GM23338 (cell line): ENCODE data around the gene STPG1. TPM values are rescaled to one million over a fixed set of nuclear protein-coding genes. Genes with fewer than 3 reads are reported as not detected.

Source experiments
- ATAC-seq: fragments of 200-7000 bp; cut with Tn5 transposase; 3 replicates; pipeline ENCODE4 v1.9.1; 2020
- DNase-seq: peaks from one replicate; pipeline ENCODE4 v3.0.0-alpha.2; 2015; ENCODE audit warnings: low spot score
- H2AFZ ChIP-seq: fragments of 200-600 bp; sonication (generic); 2 replicates; pipeline ENCODE4 v1.8.0; 2016; ENCODE audit warnings: antibody characterized with exemption, mild to moderate bottlenecking, moderate library complexity
- H3F3A ChIP-seq: fragments of 200-600 bp; sonication (generic); replicated peaks from 2 replicates; pipeline ENCODE4 v1.8.0; 2017; ENCODE audit warnings: antibody characterized with exemption, mixed run types, low read depth
- H3K27ac ChIP-seq: fragments of 200-600 bp; sonication (generic); 2 replicates; pipeline ENCODE4 v1.6.1; 2016; ENCODE audit warnings: low read depth
- H3K27me3 ChIP-seq: fragments of 200-600 bp; sonication (generic); 2 replicates; pipeline ENCODE4 v1.8.0; 2016; ENCODE audit warnings: mild to moderate bottlenecking, mixed run types, moderate library complexity; ENCODE audit not compliant: insufficient read depth
- H3K36me3 ChIP-seq: fragments of 200-600 bp; sonication (generic); 2 replicates; pipeline ENCODE4 v1.8.0; 2016; ENCODE audit warnings: mild to moderate bottlenecking; ENCODE audit not compliant: insufficient read depth
- H3K4me1 ChIP-seq: fragments of 200-600 bp; sonication (generic); 2 replicates; pipeline ENCODE4 v1.8.0; 2016; ENCODE audit warnings: mild to moderate bottlenecking, moderate library complexity; ENCODE audit not compliant: insufficient read depth
- H3K4me2 ChIP-seq: fragments of 200-600 bp; sonication (generic); 2 replicates; pipeline ENCODE4 v1.7.1; 2017; ENCODE audit warnings: mixed run types
- H3K4me3 ChIP-seq: fragments of 200-600 bp; sonication (generic); 2 replicates; pipeline ENCODE4 v1.6.1; 2016; ENCODE audit warnings: mixed run types
- H3K79me2 ChIP-seq: fragments of 200-600 bp; sonication (generic); replicated peaks from 2 replicates; pipeline ENCODE4 v1.8.0; 2017; ENCODE audit warnings: mild to moderate bottlenecking; ENCODE audit not compliant: insufficient read depth
- H3K9me2 ChIP-seq: fragments of 200-600 bp; sonication (generic); 2 replicates; pipeline ENCODE4 v1.8.0; 2017; ENCODE audit not compliant: insufficient read depth
- H4K20me1 ChIP-seq: fragments of 200-600 bp; sonication (generic); replicated peaks from 2 replicates; pipeline ENCODE4 v1.8.0; 2017; ENCODE audit warnings: mild to moderate bottlenecking; ENCODE audit not compliant: insufficient read depth
- H3K27ac Mint-ChIP-seq: 2 replicates; pipeline ENCODE4 v1.8.0; 2020; ENCODE audit warnings: inconsistent platforms, mild to moderate bottlenecking, moderate library complexity, mixed read lengths
- H3K27me3 Mint-ChIP-seq: 3 replicates; pipeline ENCODE4 v1.8.0; 2022; ENCODE audit warnings: low read depth, mild to moderate bottlenecking, moderate library complexity, mixed read lengths, inconsistent platforms; ENCODE audit not compliant: insufficient read depth, poor library complexity
- H3K36me3 Mint-ChIP-seq: 3 replicates; pipeline ENCODE4 v1.8.0; 2021; ENCODE audit warnings: low read depth, mild to moderate bottlenecking, inconsistent platforms, moderate library complexity, mixed read lengths
- H3K4me1 Mint-ChIP-seq: 3 replicates; pipeline ENCODE4 v1.8.0; 2020; ENCODE audit warnings: mild to moderate bottlenecking, inconsistent platforms, mixed read lengths
- H3K4me3 Mint-ChIP-seq: 3 replicates; pipeline ENCODE4 v1.8.0; 2021; ENCODE audit warnings: moderate library complexity, mild to moderate bottlenecking, inconsistent platforms, mixed read lengths
- H3K9me3 Mint-ChIP-seq: 3 replicates; pipeline ENCODE4 v1.8.0; 2020; ENCODE audit warnings: moderate library complexity, mild to moderate bottlenecking, inconsistent platforms, mixed read lengths
- CREB1 ChIP-seq: fragments of 250-450 bp; sonication (Bioruptor Pico); IDR thresholded peaks from 2 replicates; pipeline ENCODE4 v1.5.0; 2020; ENCODE audit warnings: low read depth, mild to moderate bottlenecking, moderate library complexity
- STAT1 ChIP-seq: IDR thresholded peaks from one replicate; pipeline ENCODE4 v1.6.1; 2016; ENCODE audit warnings: antibody characterized with exemption; ENCODE audit not compliant: unreplicated experiment
- polyA plus RNA-seq: library from polyadenylated mRNA; unstranded; fragments of >200 nt; fragmentation: Nextera tagmentation; extraction: Ambion mirVana; gene quantifications from 2 replicates; pipeline ENCODE4 v1.2.1, GENCODE V29; 2016
- total RNA-seq: library from RNA; depleted of rRNA; stranded (reverse); fragments of >200 nt; shearing (Covaris generic); gene quantifications from 2 replicates; pipeline ENCODE4 v1.2.3, GENCODE V29; 2014
- TF ChIP-seq, protein P1 (sequence below): IDR thresholded peaks from one replicate; pipeline ENCODE4 v1.6.1; 2018; ENCODE audit warnings: antibody characterized with exemption; ENCODE audit not compliant: unreplicated experiment
- TF ChIP-seq, protein P2 (sequence below), 2 experiments: fragments of 200-600 bp in 1 of 2; sonication (generic) in 1 of 2; conservative IDR thresholded peaks; 2 replicates each; pipeline versions ENCODE4 v1.5.1 to v1.6.1; 2016 to 2017; ENCODE audit warnings: antibody characterized with exemption in 2 of 2, low read depth in 2 of 2, mild to moderate bottlenecking in 2 of 2, moderate library complexity in 1 of 2
- TF ChIP-seq, protein P3 (sequence below): IDR thresholded peaks from 2 replicates; pipeline ENCODE4 v1.6.1; 2016; ENCODE audit warnings: antibody characterized with exemption

Gene STPG1
- total and polyA plus RNA-seq, 2 experiments from 2014 or later: 8.2 to 11.4 TPM

DNA sequence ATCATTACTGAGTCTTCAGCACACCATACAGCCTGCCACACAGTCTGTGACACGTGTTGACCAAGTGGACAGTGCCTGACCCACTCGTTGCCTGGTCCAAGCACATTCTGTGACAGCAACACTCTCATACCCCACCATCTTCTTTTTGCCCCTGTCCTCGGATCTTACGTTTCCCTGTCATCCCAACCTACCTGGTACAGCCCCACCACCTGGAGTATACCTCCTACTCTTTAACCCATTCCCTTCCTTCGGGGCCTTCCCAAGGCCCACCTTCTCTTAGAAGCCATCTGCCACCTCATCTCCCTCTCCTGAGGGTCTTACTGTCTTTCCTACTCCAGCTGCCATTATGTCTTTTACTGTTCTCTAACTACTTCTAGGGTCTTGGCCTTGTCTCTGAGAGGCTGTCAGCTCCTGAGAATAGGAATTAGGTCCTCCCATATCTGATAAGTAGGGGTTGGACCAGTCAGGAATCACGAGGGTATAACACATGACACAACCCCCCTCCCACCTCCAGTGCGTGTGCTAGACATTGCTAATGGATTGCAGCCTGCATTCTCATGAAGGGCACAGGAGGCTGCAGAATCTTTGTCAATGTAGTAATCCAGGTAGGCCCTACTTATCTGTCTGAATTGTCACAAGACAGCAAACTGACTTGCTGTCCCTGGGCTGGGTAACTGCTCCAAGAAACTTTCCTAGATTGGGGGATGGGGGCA, 81.5 kb downstream of the STPG1 start:
- Histone ChIP-seq H3K4me3 (no peak overlapping the region), H3F3A (no peaks in the 10 kb centered on the region), H3K27ac (no peak overlapping the region), H3K4me2 (no peak overlapping the region), H3K27me3 (no peaks in the 10 kb centered on the region), H3K79me2 (no peaks in the 10 kb centered on the region), H3K4me1 (peaks cover 18% of the 10 kb centered on the region), H4K20me1 (no peaks in the 10 kb centered on the region), H3K9me2 (no peaks in the 10 kb centered on the region; the same call in 1 of the 2 replicates), H2AFZ (no peak overlapping the region), H3K36me3 (no peaks in the 10 kb centered on the region)
- peaks cover 32% of the 10 kb centered on the region for H3K4me1 Mint-ChIP-seq
- H3K4me3 Mint-ChIP-seq: no peak overlapping the region
- ATAC-seq (no peak), DNase-seq (no peak)
- H3K9me3 Mint-ChIP-seq: no peaks in the 10 kb centered on the region
- TF ChIP-seq CREB1 (CRISPR knock-in tag) (no peak), STAT1 (no peak)
- TF ChIP-seq, protein P1, sequence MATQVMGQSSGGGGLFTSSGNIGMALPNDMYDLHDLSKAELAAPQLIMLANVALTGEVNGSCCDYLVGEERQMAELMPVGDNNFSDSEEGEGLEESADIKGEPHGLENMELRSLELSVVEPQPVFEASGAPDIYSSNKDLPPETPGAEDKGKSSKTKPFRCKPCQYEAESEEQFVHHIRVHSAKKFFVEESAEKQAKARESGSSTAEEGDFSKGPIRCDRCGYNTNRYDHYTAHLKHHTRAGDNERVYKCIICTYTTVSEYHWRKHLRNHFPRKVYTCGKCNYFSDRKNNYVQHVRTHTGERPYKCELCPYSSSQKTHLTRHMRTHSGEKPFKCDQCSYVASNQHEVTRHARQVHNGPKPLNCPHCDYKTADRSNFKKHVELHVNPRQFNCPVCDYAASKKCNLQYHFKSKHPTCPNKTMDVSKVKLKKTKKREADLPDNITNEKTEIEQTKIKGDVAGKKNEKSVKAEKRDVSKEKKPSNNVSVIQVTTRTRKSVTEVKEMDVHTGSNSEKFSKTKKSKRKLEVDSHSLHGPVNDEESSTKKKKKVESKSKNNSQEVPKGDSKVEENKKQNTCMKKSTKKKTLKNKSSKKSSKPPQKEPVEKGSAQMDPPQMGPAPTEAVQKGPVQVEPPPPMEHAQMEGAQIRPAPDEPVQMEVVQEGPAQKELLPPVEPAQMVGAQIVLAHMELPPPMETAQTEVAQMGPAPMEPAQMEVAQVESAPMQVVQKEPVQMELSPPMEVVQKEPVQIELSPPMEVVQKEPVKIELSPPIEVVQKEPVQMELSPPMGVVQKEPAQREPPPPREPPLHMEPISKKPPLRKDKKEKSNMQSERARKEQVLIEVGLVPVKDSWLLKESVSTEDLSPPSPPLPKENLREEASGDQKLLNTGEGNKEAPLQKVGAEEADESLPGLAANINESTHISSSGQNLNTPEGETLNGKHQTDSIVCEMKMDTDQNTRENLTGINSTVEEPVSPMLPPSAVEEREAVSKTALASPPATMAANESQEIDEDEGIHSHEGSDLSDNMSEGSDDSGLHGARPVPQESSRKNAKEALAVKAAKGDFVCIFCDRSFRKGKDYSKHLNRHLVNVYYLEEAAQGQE: no peak
- TF ChIP-seq, protein P2, sequence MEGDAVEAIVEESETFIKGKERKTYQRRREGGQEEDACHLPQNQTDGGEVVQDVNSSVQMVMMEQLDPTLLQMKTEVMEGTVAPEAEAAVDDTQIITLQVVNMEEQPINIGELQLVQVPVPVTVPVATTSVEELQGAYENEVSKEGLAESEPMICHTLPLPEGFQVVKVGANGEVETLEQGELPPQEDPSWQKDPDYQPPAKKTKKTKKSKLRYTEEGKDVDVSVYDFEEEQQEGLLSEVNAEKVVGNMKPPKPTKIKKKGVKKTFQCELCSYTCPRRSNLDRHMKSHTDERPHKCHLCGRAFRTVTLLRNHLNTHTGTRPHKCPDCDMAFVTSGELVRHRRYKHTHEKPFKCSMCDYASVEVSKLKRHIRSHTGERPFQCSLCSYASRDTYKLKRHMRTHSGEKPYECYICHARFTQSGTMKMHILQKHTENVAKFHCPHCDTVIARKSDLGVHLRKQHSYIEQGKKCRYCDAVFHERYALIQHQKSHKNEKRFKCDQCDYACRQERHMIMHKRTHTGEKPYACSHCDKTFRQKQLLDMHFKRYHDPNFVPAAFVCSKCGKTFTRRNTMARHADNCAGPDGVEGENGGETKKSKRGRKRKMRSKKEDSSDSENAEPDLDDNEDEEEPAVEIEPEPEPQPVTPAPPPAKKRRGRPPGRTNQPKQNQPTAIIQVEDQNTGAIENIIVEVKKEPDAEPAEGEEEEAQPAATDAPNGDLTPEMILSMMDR (conservative IDR thresholded peaks at IDR 0.05; ENCODE audit: low read depth in 2 of 2): no peak
- H3K27ac Mint-ChIP-seq: no peak overlapping the region
- H3K36me3 Mint-ChIP-seq: no peaks in the 10 kb centered on the region
- H3K27me3 Mint-ChIP-seq: peaks cover 15% of the 10 kb centered on the region

DNA sequence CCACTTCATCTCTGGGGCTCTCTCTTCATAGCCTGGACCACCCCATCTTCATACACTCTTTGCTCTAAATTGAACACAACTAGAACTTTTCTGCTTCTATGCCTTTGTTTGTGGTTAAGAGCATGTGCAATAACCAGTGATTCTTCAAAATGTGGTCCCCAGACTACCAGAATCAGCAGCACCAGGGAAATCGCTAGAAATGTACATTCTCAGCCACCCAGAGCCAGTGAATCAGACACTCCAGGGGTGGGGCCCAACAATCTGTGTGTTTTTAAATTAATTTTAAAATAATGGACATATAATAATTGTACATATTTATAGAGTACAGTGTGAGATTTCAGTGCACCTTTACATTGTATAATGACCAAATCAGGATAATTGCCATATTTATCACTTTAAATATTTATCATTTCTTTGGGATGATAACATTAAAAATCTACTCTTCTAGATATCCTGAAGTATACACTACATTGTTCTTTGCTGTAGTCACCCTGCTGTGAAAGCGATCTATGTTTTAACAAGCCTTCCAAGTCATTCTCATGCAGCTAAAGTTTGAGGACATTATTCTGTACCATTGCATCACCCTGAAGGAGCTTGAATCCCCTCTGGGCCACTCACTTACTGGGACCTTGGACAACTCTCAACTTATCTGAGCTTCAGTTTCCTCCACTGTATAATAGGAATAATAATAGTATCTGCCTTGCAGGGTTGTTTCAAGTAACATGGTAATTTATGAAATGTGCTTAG, 83.6 kb downstream of the STPG1 start:
- Mint-ChIP-seq H3K36me3 (no peaks in the 10 kb centered on the region), H3K9me3 (no peaks in the 10 kb centered on the region), H3K27me3 (peaks cover 11% of the 10 kb centered on the region), H3K4me1 (peaks cover 19% of the 10 kb centered on the region), H3K27ac (no peak overlapping the region), H3K4me3 (no peak overlapping the region)
- H3K27me3 ChIP-seq: no peaks in the 10 kb centered on the region
- no peak overlapping the region for H2AFZ ChIP-seq
- no peaks in the 10 kb centered on the region for H3K36me3 ChIP-seq
- H3K4me1 ChIP-seq: peaks cover 14% of the 10 kb centered on the region
- no peaks in the 10 kb centered on the region; the same call in 1 of the 2 replicates for H3K9me2 ChIP-seq
- DNase-seq (no peak), ATAC-seq (no peak)
- no peak overlapping the region for H3K4me3 ChIP-seq
- H3K4me2 ChIP-seq: no peak overlapping the region
- H4K20me1 ChIP-seq: no peaks in the 10 kb centered on the region
- H3F3A ChIP-seq: no peaks in the 10 kb centered on the region
- H3K79me2 ChIP-seq: no peaks in the 10 kb centered on the region
- H3K27ac ChIP-seq: no peak overlapping the region
- TF ChIP-seq, protein P1: no peak
- TF ChIP-seq, protein P3, sequence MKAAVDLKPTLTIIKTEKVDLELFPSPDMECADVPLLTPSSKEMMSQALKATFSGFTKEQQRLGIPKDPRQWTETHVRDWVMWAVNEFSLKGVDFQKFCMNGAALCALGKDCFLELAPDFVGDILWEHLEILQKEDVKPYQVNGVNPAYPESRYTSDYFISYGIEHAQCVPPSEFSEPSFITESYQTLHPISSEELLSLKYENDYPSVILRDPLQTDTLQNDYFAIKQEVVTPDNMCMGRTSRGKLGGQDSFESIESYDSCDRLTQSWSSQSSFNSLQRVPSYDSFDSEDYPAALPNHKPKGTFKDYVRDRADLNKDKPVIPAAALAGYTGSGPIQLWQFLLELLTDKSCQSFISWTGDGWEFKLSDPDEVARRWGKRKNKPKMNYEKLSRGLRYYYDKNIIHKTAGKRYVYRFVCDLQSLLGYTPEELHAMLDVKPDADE: no peak
